SIG-M5 (cell line): ENCODE data around the gene C9orf78.

Source experiments
- DNase-seq: peaks from one replicate; lab custom pipeline; 2025; lab: John Stamatoyannopoulos, UW

Gene C9orf78, protein sequence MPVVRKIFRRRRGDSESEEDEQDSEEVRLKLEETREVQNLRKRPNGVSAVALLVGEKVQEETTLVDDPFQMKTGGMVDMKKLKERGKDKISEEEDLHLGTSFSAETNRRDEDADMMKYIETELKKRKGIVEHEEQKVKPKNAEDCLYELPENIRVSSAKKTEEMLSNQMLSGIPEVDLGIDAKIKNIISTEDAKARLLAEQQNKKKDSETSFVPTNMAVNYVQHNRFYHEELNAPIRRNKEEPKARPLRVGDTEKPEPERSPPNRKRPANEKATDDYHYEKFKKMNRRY

DNA sequence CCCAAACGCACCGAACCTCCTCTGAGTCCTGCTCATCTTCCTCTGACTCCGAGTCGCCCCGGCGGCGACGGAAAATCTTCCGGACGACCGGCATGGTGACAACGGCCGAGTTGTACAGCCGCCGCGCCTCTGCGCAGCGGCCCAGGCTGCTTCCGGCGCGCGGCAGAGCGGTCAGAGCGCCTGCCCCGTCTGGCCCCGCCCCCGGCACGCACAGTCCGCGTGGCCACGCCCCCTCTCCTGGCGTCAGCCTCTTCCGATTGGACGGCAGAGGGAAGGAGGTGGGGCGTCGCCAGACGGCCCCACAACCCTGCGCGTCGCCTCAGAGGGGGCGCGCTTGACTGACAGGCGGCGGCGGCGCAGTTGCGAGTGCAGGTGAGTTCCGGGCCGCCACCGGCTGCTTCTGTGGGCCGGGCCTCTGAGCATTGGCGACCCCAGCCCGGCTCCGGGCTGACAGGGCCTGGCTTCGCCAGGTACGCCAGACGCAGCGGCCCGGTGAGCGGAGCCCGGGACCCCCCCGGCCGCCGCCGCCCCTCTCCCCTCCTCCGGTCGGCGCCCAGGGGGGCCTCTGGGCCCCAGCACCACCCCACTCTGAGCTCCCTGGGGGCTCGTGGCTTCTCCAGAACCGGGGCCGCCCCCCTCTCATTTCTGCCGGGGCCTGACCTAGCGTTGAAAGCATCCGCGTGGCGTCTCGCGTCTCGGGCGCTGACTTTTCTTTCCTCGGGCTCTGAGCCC, at the start of gene C9orf78, which contains the start of gene USP20:
Gene C9orf78, minus strand, starts transcription at position 148 of the 732 bp plus-strand sequence. Its CDS starts 54 bp downstream, at position 94.
Gene USP20, plus strand, starts transcription at position 331 of the 732 bp plus-strand sequence. CDS start 17,098 bp downstream, outside the sequence.
- DNase-seq: peak; percentile 22

DNA sequence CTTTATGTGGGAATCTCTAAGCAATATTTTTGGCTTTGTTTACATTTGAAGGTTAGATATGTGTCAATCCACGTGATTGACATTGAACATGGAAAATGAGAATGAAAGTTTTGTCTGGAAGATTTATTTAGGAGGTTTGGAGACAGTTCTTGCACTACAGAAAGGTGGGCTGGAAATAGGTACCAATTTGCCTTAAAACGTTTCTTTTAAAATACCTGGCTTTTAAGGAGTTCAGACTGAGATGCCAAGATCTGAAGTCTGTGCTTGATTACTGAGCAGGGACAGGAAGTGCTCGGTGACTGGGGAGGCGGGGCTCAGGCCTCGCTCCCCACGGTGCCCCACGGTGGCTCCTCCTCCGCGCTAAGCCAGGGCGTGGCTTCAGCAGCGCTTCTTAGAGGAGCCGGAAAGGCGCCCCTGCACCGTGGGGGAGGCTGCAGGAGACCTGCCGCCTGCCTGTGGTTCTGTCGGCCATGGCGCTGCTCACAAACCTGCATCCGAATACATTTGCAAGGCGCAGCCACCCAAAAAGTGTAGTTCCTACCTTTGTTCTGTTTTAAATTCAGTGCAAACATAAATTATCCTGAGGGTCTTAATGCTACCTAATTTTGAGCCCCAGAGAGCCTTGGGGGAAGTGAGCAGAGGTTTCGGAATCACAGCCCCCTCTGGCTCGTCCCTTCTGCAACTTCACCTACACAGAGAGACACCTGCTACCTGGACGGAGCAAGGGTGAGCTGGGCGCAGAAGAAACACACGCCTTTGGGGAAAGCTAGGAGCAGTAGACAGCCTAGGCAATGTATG, 49.3 kb upstream of the C9orf78 start:
- DNase-seq: peak; percentile 59

DNA sequence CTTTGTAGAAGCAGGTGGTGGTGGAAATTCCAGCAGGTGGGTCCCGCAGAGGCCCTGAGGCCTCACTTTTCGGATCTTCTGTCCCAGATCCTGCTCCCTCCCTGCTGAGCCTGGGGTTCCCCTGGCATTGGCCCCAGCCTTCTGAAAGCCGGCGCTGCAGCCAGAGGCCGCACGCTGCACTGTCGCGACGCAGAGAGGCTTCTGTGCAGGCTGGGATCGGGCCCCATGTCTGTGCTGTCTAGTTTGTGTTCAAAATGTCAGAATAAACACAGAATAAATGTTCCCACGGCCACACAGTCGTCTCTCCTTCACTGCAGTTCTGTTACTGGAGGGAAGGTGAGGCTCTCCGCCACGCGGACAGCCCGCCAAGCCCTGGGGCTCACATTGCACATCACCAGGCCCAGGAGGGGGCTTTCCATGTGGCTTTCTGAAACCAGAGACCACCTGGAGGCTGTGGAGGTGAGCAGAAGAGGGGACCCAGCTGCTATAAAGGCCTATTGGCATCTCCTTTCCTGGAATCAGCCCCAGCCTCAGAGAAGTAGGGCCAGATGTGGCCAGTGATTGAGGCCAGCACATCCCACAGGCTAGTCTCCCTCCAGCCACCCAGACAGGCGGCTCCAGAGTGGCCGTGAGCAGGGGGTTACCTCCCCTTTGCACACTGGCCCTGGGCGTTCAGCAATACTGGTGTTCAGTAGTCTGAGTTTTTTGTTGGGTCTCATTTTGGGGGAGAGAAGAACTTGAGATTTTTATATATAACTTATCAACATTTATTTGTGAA, 46.7 kb upstream of the C9orf78 start:
- no peak for DNase-seq

DNA sequence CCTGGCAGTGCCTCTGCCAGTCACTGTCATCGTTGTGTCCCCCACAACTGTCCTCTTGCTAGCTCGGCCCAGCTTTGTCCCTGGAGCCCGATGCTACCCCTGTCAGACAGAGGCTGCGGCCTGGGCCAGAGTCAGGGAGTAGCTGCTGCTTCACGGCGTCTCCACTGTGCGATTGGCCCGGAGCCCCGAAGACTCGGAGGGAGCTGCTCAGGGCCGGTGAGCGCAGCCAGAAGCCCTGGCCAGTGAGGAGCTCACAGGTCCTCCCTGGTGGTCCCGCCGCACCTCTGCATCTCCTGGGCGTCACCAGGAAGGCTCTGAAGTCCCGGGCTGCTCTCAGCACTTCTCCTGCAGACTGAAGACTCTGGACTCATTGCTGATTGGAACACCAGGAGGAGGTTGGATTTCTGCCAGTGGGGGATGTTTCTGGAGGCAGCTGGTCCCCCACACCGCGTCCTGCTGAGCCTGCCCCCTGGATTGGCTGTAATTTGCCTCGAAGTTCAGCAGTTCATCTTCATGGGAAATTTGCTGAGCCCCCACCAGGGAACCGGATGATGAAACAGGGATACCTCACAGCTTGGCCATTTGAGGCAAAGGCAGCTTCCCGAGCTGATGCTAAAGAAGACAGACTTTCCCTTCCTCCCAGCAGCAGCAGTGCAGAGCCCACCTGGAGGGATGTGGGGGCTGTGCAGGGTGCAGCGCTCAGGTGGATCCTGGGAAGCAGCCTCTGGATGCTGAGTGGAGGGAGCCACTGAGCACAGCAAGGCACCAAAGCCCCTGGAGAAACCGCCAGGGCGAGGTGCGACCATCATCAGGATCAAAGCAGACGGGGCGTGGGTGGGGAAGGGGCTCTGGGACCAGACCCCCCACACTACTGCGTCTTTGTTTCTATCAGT, 45.8 kb upstream of the C9orf78 start:
- no peak for DNase-seq

DNA sequence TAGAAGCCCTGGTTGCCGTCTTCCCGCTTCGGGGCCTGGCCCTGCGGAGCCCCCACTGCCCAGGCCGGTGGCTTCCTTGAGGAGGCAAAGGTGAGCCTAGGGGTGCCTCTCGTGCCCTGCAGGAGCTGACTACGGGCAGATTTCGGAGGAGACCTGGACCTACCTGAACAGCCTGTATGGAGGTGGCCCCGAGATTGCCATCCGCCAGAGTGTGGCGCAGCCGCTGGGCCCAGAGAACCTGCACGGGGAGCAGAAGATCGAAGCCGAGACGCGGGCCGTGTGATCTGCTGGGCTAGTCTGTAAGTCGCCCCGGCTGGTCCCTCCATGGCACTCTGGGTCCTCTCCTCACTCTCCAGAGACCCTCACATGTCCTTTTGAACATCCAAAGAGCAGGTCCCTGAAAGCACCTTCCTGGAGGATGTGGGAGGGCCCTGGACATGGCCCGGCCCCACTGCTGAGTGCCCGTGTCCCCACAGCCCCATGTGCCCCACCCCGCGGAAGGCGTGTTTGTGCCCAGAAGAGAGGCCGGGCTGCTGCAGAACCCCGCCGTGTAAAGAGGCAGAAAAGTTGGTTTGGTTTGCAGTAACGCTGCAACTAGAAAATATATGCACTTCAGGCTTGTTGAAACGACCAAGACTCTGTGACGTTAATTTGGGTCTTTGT, 45.0 kb upstream of the C9orf78 start:
- DNase-seq: no peak

DNA sequence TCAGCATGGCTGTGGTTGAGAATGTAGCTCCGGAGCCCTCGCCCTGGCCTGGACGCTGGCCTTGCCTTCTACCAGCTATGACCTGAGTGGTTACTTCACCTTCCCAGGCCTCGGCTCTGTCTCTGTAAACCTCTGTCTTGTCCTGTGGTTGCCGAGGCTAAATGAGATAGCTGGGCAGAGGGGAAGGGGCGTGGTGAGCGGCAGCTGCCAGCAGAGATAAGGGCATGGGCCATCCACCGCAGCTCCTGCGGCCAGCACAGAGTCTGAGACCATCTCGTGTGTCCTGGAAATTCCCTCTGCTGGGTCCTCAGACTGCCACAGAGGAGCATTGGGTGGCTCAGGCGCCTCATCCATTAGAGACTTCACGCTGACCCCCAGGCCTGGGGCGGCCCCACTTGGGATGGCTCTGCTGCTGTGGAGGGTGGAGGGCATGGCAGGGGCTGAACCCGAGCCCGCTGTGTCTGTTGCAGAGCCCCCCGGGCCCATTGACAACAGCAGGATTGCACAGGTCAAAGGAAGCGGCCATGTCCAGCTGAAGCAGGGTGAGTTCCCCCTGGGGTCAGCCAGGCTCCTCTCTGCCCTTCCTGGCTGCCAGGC, 44.1 kb upstream of the C9orf78 start:
- no peak for DNase-seq

DNA sequence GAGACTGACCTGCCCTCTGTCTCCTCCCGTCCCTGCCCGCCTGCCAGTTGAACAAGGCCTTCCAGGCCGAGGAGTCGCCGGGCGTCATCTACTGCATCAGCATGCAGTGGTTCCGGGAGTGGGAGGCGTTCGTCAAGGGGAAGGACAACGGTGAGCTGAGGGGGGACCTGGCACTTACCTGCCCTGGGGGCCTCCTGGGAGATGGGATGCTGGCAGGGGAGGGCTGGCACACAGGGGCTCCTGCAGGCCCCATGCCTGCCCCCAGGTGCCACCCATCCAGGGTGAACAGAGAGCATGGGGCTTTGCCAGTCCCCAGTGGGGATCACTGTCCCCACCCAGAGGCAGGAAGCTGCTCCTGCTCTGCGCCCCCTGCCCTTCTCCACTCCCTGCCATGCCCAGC, 43.2 kb upstream of the C9orf78 start:
- DNase-seq: no peak

DNA sequence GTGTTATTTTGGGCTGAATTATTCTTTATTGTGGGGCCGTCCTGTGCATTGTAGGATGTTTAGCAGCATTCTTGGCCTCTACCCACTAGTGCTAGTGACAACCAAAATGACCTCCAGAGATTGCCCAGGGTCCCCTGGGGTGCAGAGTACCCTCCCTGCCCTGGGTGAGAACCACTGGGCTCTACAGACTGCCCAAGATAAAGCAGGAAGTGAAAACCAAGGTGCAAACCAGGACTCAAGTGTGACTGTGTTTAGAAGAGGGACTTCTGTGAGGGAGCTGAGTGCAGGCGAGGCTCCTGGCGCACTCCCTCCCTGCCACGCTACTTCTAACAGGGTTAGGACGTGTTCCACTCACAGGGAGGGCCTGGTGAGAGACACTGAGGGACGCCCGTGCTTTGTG, 41.7 kb upstream of the C9orf78 start:
- no peak for DNase-seq

DNA sequence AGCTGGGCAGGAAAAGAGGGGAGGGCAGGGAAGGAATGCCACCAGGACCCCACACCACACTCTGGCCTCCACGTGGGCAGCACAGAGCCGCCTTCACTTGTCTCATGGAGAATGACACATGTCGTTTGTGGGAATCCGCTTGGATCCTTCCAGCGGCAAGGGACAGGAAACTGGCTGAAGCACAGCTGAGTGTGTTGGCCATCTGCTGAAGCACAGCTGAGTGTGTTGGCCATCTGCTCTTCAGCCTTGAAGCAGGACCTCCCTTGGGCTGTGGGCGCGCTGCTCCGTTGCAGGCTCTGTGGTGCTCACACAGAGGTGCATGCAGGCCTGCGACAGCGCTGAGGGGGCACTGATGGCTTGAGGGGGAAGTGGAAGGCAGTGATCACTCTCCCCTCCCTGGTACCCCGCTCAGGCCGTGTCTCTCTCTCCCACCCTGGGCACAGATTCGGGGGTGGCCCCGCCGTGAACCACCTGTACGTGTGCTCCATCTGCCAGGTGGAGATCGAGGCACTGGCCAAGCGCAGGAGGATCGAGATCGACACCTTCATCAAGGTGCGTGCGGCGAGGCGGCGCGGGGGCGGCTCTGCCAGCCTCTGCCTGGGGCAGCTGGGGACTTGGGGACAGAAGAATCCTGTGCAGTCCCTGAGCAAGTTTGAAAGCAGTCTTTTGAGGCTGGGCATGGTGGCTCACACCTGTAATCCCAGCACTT, 40.8 kb upstream of the C9orf78 start:
- DNase-seq: no peak

DNA sequence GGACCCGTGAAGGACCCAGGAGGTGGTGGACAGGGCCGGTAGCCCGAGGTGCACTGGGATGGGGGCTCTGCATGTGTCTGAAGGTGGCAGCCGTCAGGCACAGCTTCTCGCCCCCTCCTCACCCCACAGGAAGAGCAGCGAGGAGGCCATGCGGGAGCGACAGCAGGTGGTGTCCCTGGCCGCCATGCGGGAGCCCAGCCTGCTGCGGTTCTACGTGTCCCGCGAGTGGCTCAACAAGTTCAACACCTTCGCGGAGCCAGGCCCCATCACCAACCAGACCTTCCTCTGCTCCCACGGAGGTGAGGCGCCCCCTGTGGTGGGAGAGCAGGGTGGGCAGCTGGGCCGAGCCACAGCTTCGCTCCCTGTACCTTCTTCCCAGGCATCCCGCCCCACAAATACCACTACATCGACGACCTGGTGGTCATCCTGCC, 40.1 kb upstream of the C9orf78 start:
- no peak for DNase-seq

DNA sequence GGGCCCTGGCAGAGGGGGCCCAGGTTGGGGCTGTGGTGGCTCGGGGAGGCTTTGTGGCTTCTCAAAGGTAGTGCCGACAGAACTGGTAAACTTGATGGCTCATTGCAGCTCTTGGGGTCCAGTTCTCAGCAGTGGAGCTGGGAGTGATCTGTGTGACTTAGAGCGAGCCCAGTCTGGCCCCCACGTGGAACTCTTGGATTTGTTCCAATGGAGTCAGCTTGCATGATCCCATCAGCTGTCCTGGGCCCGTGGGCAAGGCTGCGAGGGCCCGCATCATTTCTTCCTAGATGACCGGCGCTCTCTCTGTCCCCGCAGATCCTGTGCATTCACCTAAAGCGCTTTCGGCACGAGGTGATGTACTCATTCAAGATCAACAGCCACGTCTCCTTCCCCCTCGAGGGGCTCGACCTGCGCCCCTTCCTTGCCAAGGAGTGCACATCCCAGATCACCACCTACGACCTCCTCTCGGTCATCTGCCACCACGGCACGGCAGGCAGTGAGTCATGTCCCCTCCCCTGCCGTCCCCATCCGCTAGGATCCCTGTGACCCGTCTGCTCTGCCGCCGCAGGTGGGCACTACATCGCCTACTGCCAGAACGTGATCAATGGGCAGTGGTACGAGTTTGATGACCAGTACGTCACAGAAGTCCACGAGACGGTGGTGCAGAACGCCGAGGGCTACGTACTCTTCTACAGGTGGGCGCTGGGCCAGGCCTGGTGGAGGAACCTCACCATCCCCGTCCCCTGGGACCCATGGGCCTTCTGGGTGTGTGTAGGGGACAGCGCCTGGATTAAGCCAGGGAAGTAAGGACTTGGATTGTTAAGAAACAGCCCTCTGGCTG, 39.4 kb upstream of the C9orf78 start:
- DNase-seq: no peak

DNA sequence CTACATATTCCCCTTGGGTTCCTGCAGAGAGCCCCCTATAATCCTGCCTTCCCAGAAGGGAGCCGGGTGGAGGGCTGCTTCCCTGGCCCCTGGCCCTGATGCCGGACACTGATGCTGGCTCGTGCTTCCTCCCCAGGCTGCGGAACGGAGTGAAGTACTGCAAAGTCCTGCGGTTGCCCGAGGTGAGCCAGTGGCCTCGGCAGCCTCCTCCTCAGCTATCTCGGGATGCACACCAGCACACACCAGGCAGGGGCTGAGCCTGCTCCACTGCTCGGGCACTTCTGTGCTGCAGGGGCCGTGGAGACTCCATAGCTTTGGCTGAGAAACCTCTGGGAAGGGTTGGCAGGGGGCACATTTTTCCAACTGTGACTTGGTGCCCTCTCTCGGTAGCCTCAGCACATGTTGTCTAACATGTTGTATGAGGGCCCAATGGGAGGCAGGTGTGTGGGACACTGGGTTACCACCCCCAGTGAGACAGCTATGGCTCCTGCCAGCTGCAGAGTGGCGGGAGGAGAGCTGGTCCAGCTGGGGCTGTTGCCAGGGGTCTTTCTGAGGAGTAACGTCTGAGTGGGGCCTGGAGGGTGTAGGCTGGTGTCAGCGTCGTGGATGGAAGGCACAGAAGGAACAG, 38.6 kb upstream of the C9orf78 start:
- no peak for DNase-seq

DNA sequence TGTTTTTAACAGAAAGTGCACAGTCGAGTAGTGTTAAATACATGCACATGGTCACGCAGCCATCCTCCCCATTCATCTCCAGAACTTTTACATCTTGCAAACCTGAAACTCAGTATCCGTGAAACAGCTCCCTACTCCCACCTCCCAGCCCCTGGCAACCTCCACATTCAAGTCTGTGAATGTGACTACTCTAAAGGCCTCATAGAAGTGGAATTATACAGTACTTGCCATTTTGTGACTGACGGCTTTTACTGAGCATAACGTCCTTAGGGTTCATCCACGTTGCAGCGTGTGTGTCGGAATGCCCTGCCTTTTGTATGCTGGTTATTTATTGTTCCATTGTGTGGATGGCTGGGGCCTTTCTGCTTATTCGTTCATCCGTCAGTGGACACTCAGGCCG, 36.0 kb upstream of the C9orf78 start:
- no peak for DNase-seq

DNA sequence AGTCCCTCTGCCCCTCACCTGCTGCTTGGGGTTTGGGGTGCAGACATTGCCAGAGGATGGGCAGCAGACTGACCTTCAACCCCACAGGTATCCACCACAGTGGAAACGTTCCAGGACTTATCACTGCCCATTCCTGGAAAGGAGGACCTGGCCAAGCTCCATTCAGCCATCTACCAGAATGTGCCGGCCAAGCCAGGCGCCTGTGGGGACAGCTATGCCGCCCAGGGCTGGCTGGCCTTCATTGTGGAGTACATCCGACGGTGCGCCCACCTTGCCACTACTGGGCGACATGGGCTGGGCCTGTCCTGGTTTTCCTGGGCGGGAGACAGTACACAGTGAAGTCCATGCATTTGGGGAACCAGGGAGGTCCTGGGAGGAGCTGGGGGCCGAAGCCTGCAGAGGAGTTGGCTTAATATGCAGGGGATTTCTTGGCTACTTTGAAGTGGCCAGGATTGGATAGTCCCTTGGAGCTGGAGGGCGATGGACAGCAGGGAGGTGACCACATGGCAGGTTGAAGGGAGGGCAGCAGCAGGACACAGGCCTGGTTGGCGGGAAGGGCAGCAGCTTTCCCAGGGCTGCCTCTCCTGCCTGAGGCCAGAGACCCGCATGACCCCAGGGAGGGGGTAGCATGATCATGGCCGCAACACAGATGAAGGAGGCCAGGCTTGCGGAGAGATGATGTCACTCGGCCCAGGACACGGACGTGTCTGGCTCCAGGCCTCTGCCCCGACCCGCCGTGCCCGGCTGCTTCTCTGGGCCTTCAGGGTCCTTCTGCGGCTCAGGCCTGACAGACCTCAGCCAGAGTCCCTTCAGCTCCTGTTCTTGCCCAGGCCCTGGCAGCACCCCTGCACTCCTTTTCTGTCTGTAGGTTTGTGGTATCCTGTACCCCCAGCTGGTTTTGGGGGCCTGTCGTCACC, 34.8 kb upstream of the C9orf78 start:
- no peak for DNase-seq

DNA sequence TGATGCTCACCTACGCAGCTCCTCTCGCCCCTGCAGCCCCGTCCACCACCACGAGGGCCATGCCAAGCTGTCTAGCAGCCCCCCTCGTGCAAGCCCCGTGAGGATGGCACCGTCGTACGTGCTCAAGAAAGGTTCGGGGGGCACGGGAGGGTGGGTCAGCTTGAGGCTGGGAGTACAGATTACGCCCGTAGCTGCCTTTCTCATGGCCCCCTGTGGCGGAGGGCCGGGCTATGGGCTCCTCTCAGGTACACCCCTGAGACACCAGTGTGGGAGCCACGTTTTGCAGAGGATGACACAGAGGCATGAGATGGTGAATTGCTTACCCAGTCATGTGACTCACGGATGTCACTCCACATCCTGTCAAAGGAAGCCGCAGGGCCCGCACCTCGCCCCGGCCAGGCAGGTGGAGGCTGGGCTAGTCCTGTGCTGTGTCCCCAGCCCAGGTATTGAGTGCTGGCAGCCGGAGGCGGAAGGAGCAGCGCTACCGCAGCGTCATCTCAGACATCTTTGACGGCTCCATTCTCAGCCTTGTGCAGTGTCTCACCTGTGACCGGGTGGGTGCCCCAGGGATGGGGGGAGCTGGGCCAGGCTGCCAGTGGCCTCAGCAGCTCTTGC, 33.9 kb upstream of the C9orf78 start:
- no peak for DNase-seq
